ENCODE data around the gene C1GALT1C1. TPM values are rescaled to one million over a fixed set of nuclear protein-coding genes. Genes with fewer than 3 reads are reported as not detected.
"Not testable (repeated sequence)": the region's sequence is repeated elsewhere in the genome, so short reads cannot be mapped to it uniquely, and the experiment has no call there.

The C1GALT1C1 gene
- total RNA-seq, 1 donor from 2014 or later: 32.1 TPM

GRCh38 chrX:120664081-120664480 is 34.2 kb upstream of the C1GALT1C1 start:
- no peak for TF ChIP-seq CTCF (conservative IDR thresholded peaks at IDR 0.05; ENCODE audit: low read depth, low read length)
- DNase-seq (ENCODE audit: low read depth): no peak
- H3K4me3 ChIP-seq (ENCODE audit: low read depth, low read length): no peak overlapping the region

GRCh38 chrX:120662662-120663061 is 32.8 kb upstream of the C1GALT1C1 start:
- H3K4me3 ChIP-seq (ENCODE audit: low read depth, low read length): no peak overlapping the region
- TF ChIP-seq CTCF (conservative IDR thresholded peaks at IDR 0.05; ENCODE audit: low read depth, low read length): no peak
- DNase-seq (ENCODE audit: low read depth): no peak

GRCh38 chrX:120660637-120661036 is 30.8 kb upstream of the C1GALT1C1 start:
- no peak for TF ChIP-seq CTCF (conservative IDR thresholded peaks at IDR 0.05; ENCODE audit: low read depth, low read length)
- no peak overlapping the region for H3K4me3 ChIP-seq (ENCODE audit: low read depth, low read length)
- DNase-seq (ENCODE audit: low read depth): no peak

GRCh38 chrX:120653000-120653399 is 23.1 kb upstream of the C1GALT1C1 start:
- no peak overlapping the region for H3K4me3 ChIP-seq (ENCODE audit: low read depth, low read length)
- TF ChIP-seq CTCF (conservative IDR thresholded peaks at IDR 0.05; ENCODE audit: low read depth, low read length): no peak
- no peak for DNase-seq (ENCODE audit: low read depth)

GRCh38 chrX:120652256-120652655 is 22.4 kb upstream of the C1GALT1C1 start:
- H3K4me3 ChIP-seq (ENCODE audit: low read depth, low read length); DNase-seq (ENCODE audit: low read depth): not testable (repeated sequence)

GRCh38 chrX:120647127-120647526 is 17.3 kb upstream of the C1GALT1C1 start:
- no peak overlapping the region for H3K4me3 ChIP-seq (ENCODE audit: low read depth, low read length)
- no peak for DNase-seq (ENCODE audit: low read depth)
- TF ChIP-seq CTCF (conservative IDR thresholded peaks at IDR 0.05; ENCODE audit: low read depth, low read length): no peak

GRCh38 chrX:120642871-120643270 is 13.0 kb upstream of the C1GALT1C1 start:
- H3K4me3 ChIP-seq (ENCODE audit: low read depth, low read length): no peak overlapping the region
- TF ChIP-seq CTCF (conservative IDR thresholded peaks at IDR 0.05; ENCODE audit: low read depth, low read length): no peak
- no peak for DNase-seq (ENCODE audit: low read depth)

- TF ChIP-seq CTCF (conservative IDR thresholded peaks at IDR 0.05; ENCODE audit: low read depth, low read length): no peak
- no peak overlapping the region for H3K4me3 ChIP-seq (ENCODE audit: low read depth, low read length)
- no peak for DNase-seq (ENCODE audit: low read depth)
These were observed 8.8 kb upstream of the C1GALT1C1 start for GRCh38 chrX:120638619-120639018.

Measured in epithelial cell of proximal tubule (primary cell).